Renal cortical epithelial cell (primary cell): ENCODE data around the gene CLMN. TPM values are rescaled to one million over a fixed set of nuclear protein-coding genes. Genes with fewer than 3 reads are reported as not detected.
A peak's percentile ranks its signal among the peaks of the same experiment; 100 is the strongest.

Source experiments
- DNase-seq: peaks from one replicate; pipeline ENCODE4 v3.0.0-alpha.2; 2011; ENCODE audit warnings: low read depth
- total RNA-seq: library from RNA; depleted of rRNA; stranded (reverse); fragments of >200 nt; gene quantifications from 2 replicates; pipeline ENCODE4 v1.2.3, GENCODE V29; 2014

The CLMN gene
- total RNA-seq, 1 donor from 2014 or later, result 30.3 TPM

- DNase-seq, result no peak
Measured at GRCh38 chr14:95320955-95321600, 1.4 kb upstream of the CLMN start.

- no peak for DNase-seq
Measured at GRCh38 chr14:95320078-95320895, 579 bp upstream of the CLMN start.

GRCh38 chr14:95318399-95319311 is 1.1 kb downstream of the CLMN start:
- DNase-seq, result no peak

- no peak for DNase-seq
Measured at GRCh38 chr14:95317817-95318343, 1.8 kb downstream of the CLMN start.

- no peak for DNase-seq
Measured at GRCh38 chr14:95316821-95317220, 2.9 kb downstream of the CLMN start.

- DNase-seq, result no peak
Measured at GRCh38 chr14:95315579-95315978, 4.1 kb downstream of the CLMN start.

- DNase-seq, result no peak
Measured at GRCh38 chr14:95315156-95315555, 4.6 kb downstream of the CLMN start.

GRCh38 chr14:95314609-95315008 is 5.1 kb downstream of the CLMN start:
- DNase-seq, result peak; percentile 84

GRCh38 chr14:95313707-95314106 is 6.0 kb downstream of the CLMN start:
- DNase-seq, result peak; percentile 81

GRCh38 chr14:95313190-95313589 is 6.5 kb downstream of the CLMN start:
- DNase-seq, result no peak

GRCh38 chr14:95312311-95312710 is 7.4 kb downstream of the CLMN start:
- no peak for DNase-seq

GRCh38 chr14:95311752-95312151 is 8.0 kb downstream of the CLMN start:
- peak; percentile 72 for DNase-seq

- DNase-seq, result no peak
Measured at GRCh38 chr14:95310635-95311380, 8.9 kb downstream of the CLMN start.

GRCh38 chr14:95309261-95310051 is 10.3 kb downstream of the CLMN start:
- DNase-seq, result no peak

- DNase-seq, result no peak
Measured at GRCh38 chr14:95308073-95308472, 11.6 kb downstream of the CLMN start.

GRCh38 chr14:95307402-95308041 is 12.2 kb downstream of the CLMN start:
- no peak for DNase-seq

GRCh38 chr14:95305940-95306339 is 13.8 kb downstream of the CLMN start:
- no peak for DNase-seq

GRCh38 chr14:95305145-95305544 is 14.6 kb downstream of the CLMN start:
- DNase-seq, result no peak

GRCh38 chr14:95304342-95304741 is 15.4 kb downstream of the CLMN start:
- DNase-seq, result no peak

- no peak for DNase-seq
Measured at GRCh38 chr14:95303552-95303951, 16.2 kb downstream of the CLMN start.
